SU-DHL-6 (cell line): ENCODE results near the gene SC5D.

Source experiments
- H2AFZ ChIP-seq: fragments of 200-600 bp; sonication (generic); 2 replicates; pipeline ENCODE4 v1.6.1; 2014; ENCODE audit warnings: low read depth, mild to moderate bottlenecking, moderate library complexity, mixed read lengths, antibody characterized with exemption, low read length; ENCODE audit not compliant: severe bottlenecking
- H3F3A ChIP-seq: fragments of 200-600 bp; shearing (Covaris generic); 2 replicates; pipeline ENCODE4 v1.6.0; 2016; ENCODE audit warnings: antibody characterized with exemption, mild to moderate bottlenecking; ENCODE audit not compliant: insufficient read depth
- H3K27ac ChIP-seq: fragments of 200-600 bp; sonication (generic); 2 replicates; pipeline ENCODE4 v1.5.1; 2016; ENCODE audit warnings: low read depth, mild to moderate bottlenecking, low read length, moderate library complexity, mixed read lengths
- H3K27me3 ChIP-seq: fragments of 200-600 bp; sonication (generic), shearing (Covaris generic); 2 replicates; pipeline ENCODE4 v1.6.0; 2014; ENCODE audit warnings: mild to moderate bottlenecking, low read length
- H3K36me3 ChIP-seq: fragments of 200-600 bp; sonication (generic); 2 replicates; pipeline ENCODE4 v1.6.1; 2014; ENCODE audit warnings: mild to moderate bottlenecking, low read length, mixed read lengths
- H3K4me2 ChIP-seq: fragments of 300-600, 200-600 bp; shearing (Covaris generic), sonication (generic); 2 replicates; pipeline ENCODE4 v1.6.0; 2014; ENCODE audit warnings: low read length, low read depth, mild to moderate bottlenecking; ENCODE audit not compliant: poor library complexity, severe bottlenecking
- H3K4me3 ChIP-seq: fragments of 200-600 bp; sonication (generic); 2 replicates; pipeline ENCODE4 v1.5.1; 2014; ENCODE audit warnings: antibody characterized with exemption, low read length, mild to moderate bottlenecking, mixed read lengths; ENCODE audit not compliant: insufficient read depth, poor library complexity, severe bottlenecking
- H3K79me2 ChIP-seq: fragments of 200-600 bp; sonication (generic); 2 replicates; pipeline ENCODE4 v1.6.1; 2014; ENCODE audit warnings: mild to moderate bottlenecking, low read length, moderate library complexity; ENCODE audit not compliant: insufficient read depth
- H3K9ac ChIP-seq: fragments of 200-600 bp; sonication (generic); 2 replicates; pipeline ENCODE4 v1.7.0; 2014; ENCODE audit warnings: mild to moderate bottlenecking, low read length
- H3K9me2 ChIP-seq: fragments of 200-600 bp; sonication (generic); replicated peaks from 2 replicates; pipeline ENCODE4 v1.6.1; 2014; ENCODE audit warnings: low read length; ENCODE audit not compliant: insufficient read depth
- H3K9me3 ChIP-seq: fragments of 200-600 bp; sonication (generic); 2 replicates; pipeline ENCODE4 v1.6.1; 2014; ENCODE audit warnings: low read length, mixed read lengths; ENCODE audit not compliant: insufficient read depth
- H4K20me1 ChIP-seq: fragments of 200-600 bp; sonication (generic); 2 replicates; pipeline ENCODE4 v1.6.1; 2014; ENCODE audit warnings: low read depth, mild to moderate bottlenecking, antibody characterized with exemption, low read length, moderate library complexity, mixed read lengths
- EZH2phosphoT487 ChIP-seq: fragments of 200-600 bp; sonication (generic), shearing (Covaris generic); conservative IDR thresholded peaks from 2 replicates; pipeline ENCODE4 v1.6.1; 2018; ENCODE audit warnings: mild to moderate bottlenecking, antibody characterized with exemption, low read length, moderate library complexity, mixed read lengths
- TF ChIP-seq, protein P1 (sequence below): fragments of 200-600 bp; sonication (generic); IDR thresholded peaks from one replicate; pipeline ENCODE4 v1.5.1; 2017; ENCODE audit warnings: antibody characterized with exemption, mild to moderate bottlenecking, low read length, moderate library complexity; ENCODE audit not compliant: insufficient read depth, poor library complexity, severe bottlenecking

The SC5D gene

DNA sequence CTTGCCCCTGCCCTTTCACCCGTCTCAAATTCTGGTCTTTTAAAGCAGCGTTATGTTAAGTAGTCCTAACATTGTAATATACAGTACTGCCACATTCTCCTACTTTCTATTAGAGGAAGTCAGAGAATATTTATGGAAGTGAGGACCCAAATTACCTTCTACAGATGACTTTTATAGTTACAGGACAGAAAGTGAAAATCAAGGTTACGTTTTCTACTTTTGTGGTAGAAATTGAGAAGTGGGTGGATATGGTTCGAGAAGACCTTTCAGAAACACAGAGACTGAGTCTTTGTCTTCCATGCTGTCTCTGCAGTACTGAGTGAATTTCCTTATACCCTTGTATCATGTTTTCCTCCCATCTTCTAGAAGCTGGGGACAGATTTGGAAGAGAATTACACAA, 17.1 kb downstream of the SC5D start:
- Histone ChIP-seq H3K4me2 (no peak overlapping the region), H3K9ac (no peak overlapping the region)
- TF ChIP-seq, protein P1, sequence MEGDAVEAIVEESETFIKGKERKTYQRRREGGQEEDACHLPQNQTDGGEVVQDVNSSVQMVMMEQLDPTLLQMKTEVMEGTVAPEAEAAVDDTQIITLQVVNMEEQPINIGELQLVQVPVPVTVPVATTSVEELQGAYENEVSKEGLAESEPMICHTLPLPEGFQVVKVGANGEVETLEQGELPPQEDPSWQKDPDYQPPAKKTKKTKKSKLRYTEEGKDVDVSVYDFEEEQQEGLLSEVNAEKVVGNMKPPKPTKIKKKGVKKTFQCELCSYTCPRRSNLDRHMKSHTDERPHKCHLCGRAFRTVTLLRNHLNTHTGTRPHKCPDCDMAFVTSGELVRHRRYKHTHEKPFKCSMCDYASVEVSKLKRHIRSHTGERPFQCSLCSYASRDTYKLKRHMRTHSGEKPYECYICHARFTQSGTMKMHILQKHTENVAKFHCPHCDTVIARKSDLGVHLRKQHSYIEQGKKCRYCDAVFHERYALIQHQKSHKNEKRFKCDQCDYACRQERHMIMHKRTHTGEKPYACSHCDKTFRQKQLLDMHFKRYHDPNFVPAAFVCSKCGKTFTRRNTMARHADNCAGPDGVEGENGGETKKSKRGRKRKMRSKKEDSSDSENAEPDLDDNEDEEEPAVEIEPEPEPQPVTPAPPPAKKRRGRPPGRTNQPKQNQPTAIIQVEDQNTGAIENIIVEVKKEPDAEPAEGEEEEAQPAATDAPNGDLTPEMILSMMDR = no peak
- TF ChIP-seq EZH2phosphoT487 = no peak

DNA sequence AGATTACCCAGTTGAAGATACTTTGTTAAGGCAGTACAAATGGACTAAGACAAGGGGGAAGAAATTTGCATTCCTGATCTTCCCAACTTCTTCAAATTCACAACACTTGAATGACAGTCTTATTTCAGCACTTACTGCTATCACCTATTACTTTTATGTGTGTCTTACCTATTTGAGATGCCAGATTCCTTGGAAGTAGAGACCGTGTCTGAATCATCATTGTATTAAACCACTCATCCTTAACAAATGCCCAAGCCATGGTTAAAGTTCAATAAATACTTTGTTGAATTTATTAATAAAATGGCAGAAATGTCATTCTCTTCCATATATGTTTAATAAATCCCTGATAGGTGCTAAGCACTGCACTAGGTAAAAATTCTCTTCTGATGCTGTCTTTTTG, 18.3 kb downstream of the SC5D start:
- Histone ChIP-seq H3K27ac (no peak overlapping the region; the same call in 1 of the 2 replicates), H3K36me3 (peaks cover 28% of the 10 kb centered on the region; the same call in 1 of the 2 replicates), H3K9me2 (no peaks in the 10 kb centered on the region), H3F3A (peaks cover 27% of the 10 kb centered on the region), H3K27me3 (no peaks in the 10 kb centered on the region), H3K4me2 (no peak overlapping the region), H2AFZ (no peak overlapping the region), H3K4me3 (no peak overlapping the region), H3K79me2 (no peaks in the 10 kb centered on the region), H4K20me1 (no peaks in the 10 kb centered on the region), H3K9ac (no peak overlapping the region), H3K9me3 (no peaks in the 10 kb centered on the region)
- TF ChIP-seq, protein P1 = no peak
- no peak for TF ChIP-seq EZH2phosphoT487

More for the DNA sequence above, 17.1 kb downstream of the SC5D start:
- Histone ChIP-seq H2AFZ (no peak overlapping the region), H4K20me1 (no peaks in the 10 kb centered on the region), H3K4me3 (no peak overlapping the region), H3K27ac (peak overlapping the region; percentile 3; the same call in 1 of the 2 replicates), H3K79me2 (no peaks in the 10 kb centered on the region), H3K36me3 (peaks cover 37% of the 10 kb centered on the region), H3K27me3 (no peaks in the 10 kb centered on the region), H3K9me3 (no peaks in the 10 kb centered on the region), H3F3A (peaks cover 27% of the 10 kb centered on the region), H3K9me2 (no peaks in the 10 kb centered on the region)

DNA sequence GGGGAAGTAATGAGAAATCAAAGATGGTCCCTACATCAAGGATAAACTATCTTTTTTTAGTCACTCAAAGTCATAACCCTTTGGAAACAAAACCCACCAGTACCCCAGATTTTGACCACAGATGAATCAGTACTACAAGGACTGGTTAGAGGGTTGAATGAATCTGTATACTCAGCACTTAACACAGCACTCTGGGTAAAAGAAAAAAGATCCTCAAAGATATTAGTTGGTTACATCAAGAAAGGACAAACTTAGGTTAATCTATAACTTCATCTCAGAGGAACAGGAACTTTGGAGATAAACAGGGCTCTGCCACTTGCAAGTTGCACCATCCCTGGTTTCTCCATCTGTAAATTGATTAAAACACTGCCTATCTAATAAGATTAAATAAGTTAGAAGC, 18.8 kb downstream of the SC5D start:
- H4K20me1 ChIP-seq = no peaks in the 10 kb centered on the region
- peaks cover 27% of the 10 kb centered on the region for H3F3A ChIP-seq
- H3K27me3 ChIP-seq = no peaks in the 10 kb centered on the region
- no peaks in the 10 kb centered on the region for H3K9me2 ChIP-seq
- H3K9ac ChIP-seq = no peak overlapping the region
- H3K27ac ChIP-seq = peak overlapping the region; percentile 52; the same call in 1 of the 2 replicates
- no peaks in the 10 kb centered on the region for H3K79me2 ChIP-seq
- no peak overlapping the region for H3K4me2 ChIP-seq
- H3K9me3 ChIP-seq = no peaks in the 10 kb centered on the region
- TF ChIP-seq, protein P1 = no peak
- TF ChIP-seq EZH2phosphoT487 = no peak
- H3K36me3 ChIP-seq = peaks cover 23% of the 10 kb centered on the region; the same call in 1 of the 2 replicates
- no peak overlapping the region for H2AFZ ChIP-seq
- no peak overlapping the region for H3K4me3 ChIP-seq
